K562 (cell line): Measurements from ENCODE around the gene MAGI1. TPM values are rescaled to one million over a fixed set of nuclear protein-coding genes. Genes with fewer than 3 reads are reported as not detected.

Source experiments
- ATAC-seq: fragments of 200-7000 bp; cut with Tn5 transposase; 3 replicates; pipeline ENCODE4 v1.9.1; 2020; ENCODE audit warnings: moderate library complexity
- BruUV-seq: library from RNA; stranded (reverse); fragments of 400-500 nt; replicated peaks from 2 replicates; lab custom pipeline; 2021; lab: Mats Ljungman, UMichigan
- CTCF ChIA-PET: fragments of 300-600 bp; formaldehyde crosslinking; extraction: SDS; loops from one replicate; lab custom pipeline; 2021; ENCODE audit warnings: low intra/inter-chr PET ratio; lab: Yijun Ruan, JAX
- POLR2A ChIA-PET: fragments of 300-600, 350-650 bp; sonication (Branson Sonifier 250); formaldehyde crosslinking; extraction: SDS; loops from one replicate; lab custom pipeline; 2021; ENCODE audit warnings: antibody characterized with exemption, inconsistent platforms; lab: Yijun Ruan, JAX
- DNase-seq, 4 experiments: peaks; one replicate each; pipeline versions ENCODE4 v3.0.0 to v3.0.0-alpha.2; 2011 to 2018; ENCODE audit warnings: low spot score in 3 of 4, mixed read lengths in 3 of 4; ENCODE audit errors: extremely low read depth in 1 of 4
- FAIRE-seq: peaks from 2 replicates; lab custom pipeline; 2011; peaks lifted over from hg19 to GRCh38; lab: Jason Lieb, UNC
- H2AFZ ChIP-seq: 2 replicates; pipeline ENCODE4 v1.6.0; 2011; ENCODE audit warnings: low read depth, low read length, control low read depth, inconsistent platforms
- H3K27ac ChIP-seq: fragments of 200-600 bp; 3 replicates; pipeline ENCODE4 v1.8.0; 2011; ENCODE audit warnings: low read depth, mild to moderate bottlenecking, control low read depth, inconsistent platforms, low read length, moderate library complexity, mixed read lengths; ENCODE audit errors: extremely low read depth
- H3K27me3 ChIP-seq, 2 experiments: fragments of 300-600 bp in 1 of 2; 2 replicates in 1 of 2; 3 replicates in 1 of 2; pipeline versions ENCODE4 v1.6.0 to v1.8.0; 2011; ENCODE audit warnings: inconsistent platforms in 2 of 2, low read length in 2 of 2, mild to moderate bottlenecking in 1 of 2, mixed read lengths in 1 of 2, moderate library complexity in 1 of 2; ENCODE audit not compliant: control insufficient read depth in 2 of 2, insufficient read depth in 2 of 2
- H3K36me3 ChIP-seq: fragments of 300-600 bp; 3 replicates; pipeline ENCODE4 v1.8.0; 2011; ENCODE audit warnings: mild to moderate bottlenecking, low read length, inconsistent platforms; ENCODE audit not compliant: control insufficient read depth, insufficient read depth
- H3K4me1 ChIP-seq, 2 experiments: fragments of 200-600 bp in 1 of 2; replicated peaks in 1 of 2; 2 replicates in 1 of 2; 3 replicates in 1 of 2; pipeline versions ENCODE4 v1.5.1 to v1.8.0; 2011; ENCODE audit warnings: inconsistent platforms in 2 of 2, low read length in 2 of 2, mild to moderate bottlenecking in 1 of 2, mixed read lengths in 1 of 2, moderate library complexity in 1 of 2; ENCODE audit not compliant: control insufficient read depth in 2 of 2, insufficient read depth in 2 of 2
- H3K4me2 ChIP-seq: 2 replicates; pipeline ENCODE4 v1.6.1; 2011; ENCODE audit warnings: low read length, control low read depth, inconsistent platforms, mixed read lengths; ENCODE audit not compliant: insufficient read depth
- H3K4me3 ChIP-seq: fragments of 200-600 bp; sonication (generic), shearing (Covaris generic); 2 replicates; pipeline ENCODE4 v1.5.1; 2016; ENCODE audit warnings: control low read depth, inconsistent platforms
- H3K79me2 ChIP-seq: fragments of 200-600 bp; 3 replicates; pipeline ENCODE4 v1.8.0; 2011; ENCODE audit warnings: low read length, inconsistent platforms; ENCODE audit not compliant: control insufficient read depth, insufficient read depth
- H3K9ac ChIP-seq, 2 experiments: 2 replicates each; pipeline versions ENCODE4 v1.6.0 to v1.6.1; 2011; ENCODE audit warnings: low read depth in 2 of 2, low read length in 2 of 2, control low read depth in 1 of 2, inconsistent platforms in 1 of 2, mild to moderate bottlenecking in 1 of 2, mixed read lengths in 1 of 2; ENCODE audit not compliant: insufficient read depth in 1 of 2
- H3K9me1 ChIP-seq: one replicate; pipeline ENCODE4 v1.6.0; 2011; ENCODE audit warnings: inconsistent platforms, mild to moderate bottlenecking, low read length, moderate library complexity; ENCODE audit not compliant: control insufficient read depth, insufficient read depth
- H3K9me3 ChIP-seq: replicated peaks from 2 replicates; pipeline ENCODE4 v1.5.1; 2011; ENCODE audit warnings: low read depth, low read length, inconsistent platforms; ENCODE audit not compliant: control insufficient read depth, insufficient read depth
- H4K20me1 ChIP-seq: replicated peaks from 2 replicates; pipeline ENCODE4 v1.6.1; 2011; ENCODE audit warnings: low read length, inconsistent platforms, mixed read lengths; ENCODE audit not compliant: control insufficient read depth, insufficient read depth
- ASH1L ChIP-seq: fragments of 450-650 bp; IDR thresholded peaks from 2 replicates; pipeline ENCODE4 v1.6.1; 2018; ENCODE audit warnings: borderline replicate concordance, mild to moderate bottlenecking, low read depth; ENCODE audit not compliant: partially characterized antibody
- BCLAF1 ChIP-seq, 2 experiments: fragments of 450-650 bp in 1 of 2; IDR thresholded peaks; 2 replicates each; pipeline ENCODE4 v1.6.1; 2011 to 2017; ENCODE audit warnings: low read depth in 2 of 2, antibody characterized with exemption in 1 of 2, borderline replicate concordance in 1 of 2, low read length in 1 of 2, mild to moderate bottlenecking in 1 of 2, mixed read lengths in 1 of 2; ENCODE audit not compliant: control insufficient read depth in 1 of 2
- CGGBP1 ChIP-seq: fragments of 250-450 bp; sonication (Bioruptor Pico); IDR thresholded peaks from 2 replicates; pipeline ENCODE4 v1.9.0; 2021; ENCODE audit warnings: mild to moderate bottlenecking
- ID3 ChIP-seq, 2 experiments: fragments of 250-450 bp in 1 of 2; fragments of 450-650 bp in 1 of 2; sonication (Bioruptor Pico) in 1 of 2; IDR thresholded peaks; 2 replicates each; pipeline versions ENCODE4 v1.6.1 to v1.8.0; 2016 to 2021; ENCODE audit warnings: mild to moderate bottlenecking in 2 of 2, moderate library complexity in 2 of 2, missing compliant biosample characterization in 1 of 2, missing genetic modification characterization in 1 of 2
- KAT2B ChIP-seq: IDR thresholded peaks from one replicate; pipeline ENCODE4 v1.6.1; 2012; ENCODE audit warnings: low read depth, mild to moderate bottlenecking, control low read depth, inconsistent platforms, low read length, moderate library complexity
- MYNN ChIP-seq, 2 experiments: sonication (generic); formaldehyde crosslinking in 1 of 2; IDR thresholded peaks; 2 replicates each; pipeline versions ENCODE4 v1.5.0 to v1.6.1; 2016 to 2020; ENCODE audit warnings: antibody characterized with exemption in 1 of 2, missing genetic modification reagents in 1 of 2
- PRMT5 ChIP-seq: sonication (generic); formaldehyde crosslinking; IDR thresholded peaks from 2 replicates; pipeline ENCODE4 v1.5.0; 2020; ENCODE audit warnings: missing genetic modification reagents
- PTTG1 ChIP-seq: fragments of 450-650 bp; IDR thresholded peaks from 2 replicates; pipeline ENCODE4 v1.6.1; 2016; ENCODE audit warnings: low read depth, mild to moderate bottlenecking, missing genetic modification characterization, missing compliant biosample characterization
- RBM15 ChIP-seq: fragments of 200-400 bp; formaldehyde crosslinking; IDR thresholded peaks from 2 replicates; pipeline ENCODE4 v1.6.1; 2018; ENCODE audit warnings: mild to moderate bottlenecking, low read length, moderate library complexity; ENCODE audit not compliant: insufficient read depth
- SNIP1 ChIP-seq: fragments of 450-650 bp; IDR thresholded peaks from 2 replicates; pipeline ENCODE4 v1.7.1; 2017; ENCODE audit warnings: low read depth, mild to moderate bottlenecking
- SOX6 ChIP-seq: fragments of 450-650 bp; IDR thresholded peaks from 2 replicates; pipeline ENCODE4 v1.6.1; 2014; ENCODE audit warnings: mild to moderate bottlenecking
- SRSF9 ChIP-seq: fragments of 200-400 bp; formaldehyde crosslinking; IDR thresholded peaks from 2 replicates; pipeline ENCODE4 v1.6.1; 2017; ENCODE audit warnings: low read depth, low read length, borderline replicate concordance
- TCF7 ChIP-seq: sonication (generic); IDR thresholded peaks from 2 replicates; pipeline ENCODE4 v1.6.1; 2016; ENCODE audit warnings: antibody characterized with exemption, borderline replicate concordance
- USF1 ChIP-seq: sonication (generic); formaldehyde crosslinking; IDR thresholded peaks from 2 replicates; pipeline ENCODE4 v1.9.0; 2022; ENCODE audit warnings: mild to moderate bottlenecking, missing genetic modification reagents
- ZNF551 ChIP-seq: fragments of 250-450 bp; sonication (Bioruptor Pico); IDR thresholded peaks from 2 replicates; pipeline ENCODE4 v1.5.0; 2021; ENCODE audit warnings: mild to moderate bottlenecking, moderate library complexity
- in situ Hi-C: fragments of 300-500 bp; cut with MboI; formaldehyde crosslinking; loops from 4 replicates; pipeline ENCODE4 v1.15.0; 2018; ENCODE audit warnings: inconsistent platforms, mixed read lengths
- intact Hi-C: fragments of 100-400 bp; cut with micrococcal nuclease; formaldehyde crosslinking; loops from 2 replicates; pipeline ENCODE4 v1.14.2; 2022
- polyA plus RNA-seq, 8 experiments: library from polyadenylated mRNA; depleted of rRNA in 4 of 8; stranded (reverse) in 5 of 8; unstranded in 3 of 8; fragments of >200 nt; fragmentation: Nextera tagmentation in 2 of 8; fragmentation: Illumina TruSeq in 1 of 8; extraction: Ambion mirVana in 2 of 8; extraction: Trizol in 1 of 8; gene quantifications; 2 replicates each; pipeline versions ENCODE4 v1.2.1 to v1.2.3, GENCODE V29; 2011 to 2014; ENCODE audit warnings: inconsistent platforms in 1 of 8, missing spikeins in 1 of 8
- total RNA-seq, 7 experiments: library from RNA; depleted of rRNA in 6 of 7; stranded (reverse); fragments of >200 nt in 6 of 7; fragmentation: Illumina TruSeq in 2 of 7; extraction: Trizol in 2 of 7; gene quantifications; 2 replicates each; pipeline versions ENCODE4 v1.2.1 to v1.2.3, GENCODE V29; 2011 to 2021; ENCODE audit warnings: low replicate concordance in 1 of 7

Gene MAGI1
- total and polyA plus RNA-seq, 9 of the 15 experiments (the other 6 are each of a cell fraction or from before 2014, with no cell fraction given) = 7.8 to 59.4 (median 43.2) TPM

GRCh38 chr3:65607101-65607500 lies 431.6 kb downstream of the MAGI1 start:
- no peak overlapping the region for H3K4me3 ChIP-seq
- no TSS peak for BruUV-seq
- CTCF ChIA-PET = no interaction called here
- in situ Hi-C loops = no loop called here
- POLR2A ChIA-PET = no interaction called here
- no peak overlapping the region for H3K27ac ChIP-seq
- H3K4me1 ChIP-seq = peaks cover 3 to 38% of the 10 kb centered on the region in 2 experiments; a peak in 3 of 5 replicates
- no peak overlapping the region for H3K9ac ChIP-seq
- no peak for TF ChIP-seq USF1 (CRISPR knock-in tag)
- no peak for TF ChIP-seq PTTG1 (tag)
- no peak for TF ChIP-seq BCLAF1 (IDR thresholded peaks at IDR 0.05; ENCODE audit: borderline replicate concordance in 1 of 2, control insufficient read depth in 1 of 2, low read depth in 2 of 2, low read length in 1 of 2)
- TF ChIP-seq MYNN (IDR thresholded peaks at IDR 0.05) = no peak
- TF ChIP-seq MYNN (CRISPR knock-in tag; IDR thresholded peaks at IDR 0.05) = no peak
- no peak for TF ChIP-seq KAT2B
- TF ChIP-seq SRSF9 = no peak
- TF ChIP-seq ZNF551 (CRISPR knock-in tag) = no peak
- TF ChIP-seq ID3 (CRISPR knock-in tag; IDR thresholded peaks at IDR 0.05) = no peak
- no peak for TF ChIP-seq ID3 (tag; IDR thresholded peaks at IDR 0.05)
- no peak for TF ChIP-seq CGGBP1
- no peak for TF ChIP-seq TCF7
- no peak for TF ChIP-seq SNIP1
- TF ChIP-seq ASH1L = no peak
- TF ChIP-seq SOX6 = no peak
- no peak for TF ChIP-seq PRMT5 (CRISPR knock-in tag)
- TF ChIP-seq RBM15 = no peak
- TF ChIP-seq, all 486 proteins: peak for 0
- DNase-seq (no peak), ATAC-seq (no peak), FAIRE-seq (no peak)
- intact Hi-C loops = no loop called here
- Histone ChIP-seq H3K27me3 (no peaks in the 10 kb centered on the region), H3K36me3 (no peaks in the 10 kb centered on the region; the same call in 2 of the 3 replicates), H4K20me1 (no peaks in the 10 kb centered on the region), H3K4me2 (no peak overlapping the region), H3K79me2 (no peaks in the 10 kb centered on the region), H2AFZ (peak overlapping the region; percentile 26; the same call in 1 of the 2 replicates), H3K9me1 (no peaks in the 10 kb centered on the region), H3K9me3 (no peaks in the 10 kb centered on the region)
